GM18499 (cell line): Measurements from ENCODE around the gene CBX2.

Experiments used
- ATAC-seq: cut with Tn5 transposase; IDR thresholded peaks from one replicate; pipeline ENCODE4 v1.9.1; 2021; ENCODE audit warnings: moderate number of reproducible peaks; ENCODE audit not compliant: insufficient read depth, unreplicated experiment

The CBX2 gene

DNA sequence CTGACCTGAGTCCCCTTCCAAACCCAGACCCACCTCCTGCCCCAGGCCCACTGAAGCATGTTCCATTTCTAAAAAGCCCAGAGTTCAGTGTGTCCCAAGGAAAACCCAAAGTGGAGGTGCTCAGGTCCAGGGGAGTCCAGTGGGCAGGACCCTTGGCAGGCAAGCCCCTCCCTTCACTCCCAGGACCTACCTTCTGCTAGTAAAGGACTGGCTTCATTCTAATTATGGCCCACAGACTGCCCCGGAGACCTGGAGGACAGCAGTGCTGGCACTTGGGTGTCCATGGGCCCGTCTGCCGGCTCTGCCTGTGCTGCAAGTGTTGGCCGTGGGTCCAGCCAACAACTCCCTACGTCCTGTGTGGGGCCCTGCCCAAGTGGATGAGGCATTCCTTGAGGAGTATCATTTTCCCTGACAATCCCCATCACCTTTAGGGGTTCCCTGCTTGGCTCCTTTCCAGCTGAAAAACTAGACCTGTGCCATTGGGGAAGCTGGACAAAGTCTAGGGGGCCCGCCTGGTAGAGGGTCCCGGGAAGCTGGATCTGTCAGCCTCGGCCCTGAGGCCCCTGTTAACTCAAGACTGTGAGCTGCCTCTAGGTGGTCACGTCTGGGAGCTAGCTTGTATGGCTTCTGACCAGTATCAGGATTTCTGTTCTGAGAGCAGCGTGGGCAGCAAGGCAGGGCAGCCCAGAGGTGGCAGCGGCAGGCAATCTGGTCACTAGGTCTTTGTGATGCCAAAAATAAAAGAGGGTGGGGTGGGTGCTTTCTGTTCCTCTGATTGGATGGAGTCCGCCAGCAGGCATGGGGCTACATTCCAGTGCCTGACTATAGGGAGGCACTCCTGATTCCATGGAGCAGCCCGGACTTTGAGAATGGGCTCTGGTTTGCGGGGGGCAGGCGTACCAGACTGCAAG is 8.2 kb downstream of the CBX2 start:
- no peak for ATAC-seq

DNA sequence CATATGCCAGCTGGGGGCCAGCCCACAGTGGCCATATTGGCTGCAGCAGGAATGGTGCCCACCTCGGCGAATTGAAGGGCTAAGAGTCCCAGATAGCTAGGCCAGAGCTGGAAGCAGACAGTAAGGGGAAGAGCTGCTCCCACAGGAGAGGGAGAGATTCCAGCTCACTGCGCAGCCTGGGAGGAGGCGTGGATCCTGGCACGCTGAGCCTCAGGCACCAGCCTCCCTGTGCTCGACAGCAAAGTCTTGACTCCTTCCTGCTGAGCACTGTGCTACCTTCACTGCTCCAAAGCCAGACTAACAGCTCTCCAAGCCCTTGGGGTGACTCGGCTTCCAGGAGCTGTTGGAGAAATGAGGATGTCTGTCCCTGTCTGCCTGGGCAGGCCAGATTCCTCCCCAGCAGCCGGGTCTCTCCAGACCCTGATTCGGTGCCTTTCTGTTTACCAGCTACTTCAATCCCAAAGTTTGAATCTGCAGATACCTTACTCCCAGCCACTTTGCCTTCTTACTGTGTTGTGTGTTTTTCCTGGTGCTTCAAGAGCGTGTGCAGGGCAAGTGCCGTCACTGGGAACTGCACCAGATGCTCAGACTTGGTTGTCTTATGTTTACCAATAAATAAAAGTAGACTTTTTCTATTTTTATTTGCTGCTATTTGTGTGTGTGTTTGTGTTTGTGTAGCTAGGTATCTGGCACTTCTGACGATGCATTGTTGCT is 9.1 kb downstream of the CBX2 start:
- no peak for ATAC-seq

DNA sequence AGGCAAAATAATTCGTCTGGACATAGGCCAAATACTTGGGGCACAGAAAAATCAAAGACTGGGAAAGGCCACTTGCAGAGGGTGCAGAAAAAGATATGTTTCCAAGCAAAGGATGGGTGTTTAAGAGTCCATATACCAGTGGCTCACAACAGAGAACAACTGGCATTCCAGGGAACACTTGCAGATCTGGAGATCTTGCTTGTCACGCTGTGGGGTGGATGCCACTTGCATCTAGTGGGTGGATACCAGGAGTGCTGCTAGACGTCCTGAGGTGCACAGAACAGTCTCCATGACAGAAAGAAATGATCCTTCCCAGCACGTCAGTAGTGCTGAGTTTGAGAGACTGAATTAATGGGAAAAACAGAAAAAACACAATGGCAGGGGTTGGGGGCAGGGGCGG is 10.5 kb downstream of the CBX2 start:
- ATAC-seq, result no peak

- ATAC-seq, result no peak
These were observed 11.3 kb downstream of the CBX2 start for GRCh38 chr17:79788989-79789942.

DNA sequence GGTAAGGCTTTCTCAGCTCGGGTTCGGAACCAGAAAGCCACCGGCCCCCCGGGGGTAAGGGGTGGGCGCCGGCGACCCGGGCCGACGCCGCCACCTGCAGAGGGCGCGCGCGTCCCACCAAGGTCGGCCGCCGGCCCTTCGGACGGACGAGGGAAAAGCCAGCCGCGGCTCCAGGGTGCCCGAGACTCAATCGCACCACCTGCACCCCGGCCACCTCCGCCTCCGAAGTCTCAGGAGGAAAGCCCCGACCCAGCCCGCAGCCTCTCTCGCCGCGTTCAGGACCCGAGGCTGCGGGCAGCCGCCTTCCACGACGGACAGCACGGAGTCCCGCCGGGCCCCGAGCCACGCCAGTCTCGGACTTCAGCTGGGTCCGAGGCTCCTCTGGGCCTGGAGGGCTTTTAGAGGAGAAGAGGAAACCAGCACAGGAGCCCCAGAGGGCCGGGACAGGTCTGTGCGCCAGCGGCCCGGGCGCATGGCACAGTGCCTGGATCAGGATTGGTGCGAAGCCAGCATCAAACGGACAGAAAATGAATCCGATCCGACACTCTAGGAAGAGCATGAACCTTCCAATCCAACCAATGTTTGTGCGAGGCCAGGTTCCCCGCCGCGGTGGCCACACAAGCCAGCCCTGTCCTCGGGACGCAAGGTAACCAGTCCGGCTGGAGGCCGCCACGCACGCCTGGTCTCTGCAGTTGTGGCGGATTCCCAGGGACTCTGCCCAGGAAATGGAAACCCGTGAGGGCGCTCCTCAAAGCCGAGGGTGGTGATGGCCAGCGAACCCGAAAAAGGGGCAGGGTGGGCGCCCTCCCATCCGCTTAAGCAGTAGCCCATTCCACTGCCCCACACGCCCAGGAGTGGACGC is 12.2 kb downstream of the CBX2 start:
- ATAC-seq, result no peak

GRCh38 chr17:79790805-79791734 is 13.1 kb downstream of the CBX2 start:
- ATAC-seq, result no peak

- ATAC-seq, result no peak
These were observed 13.8 kb downstream of the CBX2 start for GRCh38 chr17:79791735-79792161.

GRCh38 chr17:79792341-79792871 is 14.5 kb downstream of the CBX2 start:
- ATAC-seq, result no peak

- no peak for ATAC-seq
These were observed 15.3 kb downstream of the CBX2 start for GRCh38 chr17:79792984-79793923.

DNA sequence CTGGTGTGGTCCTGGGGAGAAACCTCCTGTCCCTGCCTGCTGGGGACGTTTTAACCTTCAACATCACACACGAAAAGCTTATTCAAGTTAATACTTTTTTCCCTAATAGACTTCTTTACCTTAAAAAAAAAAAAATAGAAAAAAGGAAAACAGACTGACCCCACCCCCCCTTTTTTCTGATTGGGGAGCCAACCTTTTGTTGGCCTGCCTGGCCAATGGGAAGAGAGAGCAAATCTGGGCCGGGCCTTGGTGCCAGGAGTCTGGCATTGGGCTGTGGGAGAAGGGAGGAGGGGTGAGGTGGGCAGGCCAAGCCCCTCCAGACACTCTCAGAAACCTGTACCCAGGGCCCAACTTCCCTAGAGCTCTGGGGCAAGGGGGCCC is 16.0 kb downstream of the CBX2 start:
- no peak for ATAC-seq

- ATAC-seq, result no peak
These were observed 16.9 kb downstream of the CBX2 start for GRCh38 chr17:79794659-79795511.

- no peak for ATAC-seq
These were observed 18.0 kb downstream of the CBX2 start for GRCh38 chr17:79795795-79796443.

GRCh38 chr17:79796444-79796762 is 18.5 kb downstream of the CBX2 start:
- no peak for ATAC-seq

GRCh38 chr17:79796763-79797491 is 19.0 kb downstream of the CBX2 start, which contains the start of gene CBX8:
CBX8 (minus strand) TSS chr17:79797077; CDS start chr17:79796998, 79 bp downstream.
- peak; percentile 67 for ATAC-seq
